Cardiac fibroblast (primary cell): ENCODE measurements around the gene ELFN1.
A peak's percentile ranks its signal among the peaks of the same experiment; 100 is the strongest.

ENCODE experiments used
- DNase-seq, 2 donors: peaks; one replicate each; pipeline versions ENCODE4 v3.0.0 to v3.0.0-alpha.2; 2010; ENCODE audit warnings: low read depth in 2 of 2
- H3K4me3 ChIP-seq, 2 donors: replicated peaks in 1 of 2; 1 replicate in 1 of 2; 2 replicates in 1 of 2; pipeline ENCODE4 v1.5.1; 2011; ENCODE audit warnings: low read depth in 2 of 2, low read length in 2 of 2, mild to moderate bottlenecking in 2 of 2, moderate library complexity in 1 of 2
- TF ChIP-seq, protein P1 (sequence below): IDR thresholded peaks from one replicate; pipeline ENCODE4 v1.5.1; 2011; ENCODE audit warnings: low read depth, mild to moderate bottlenecking, low read length, inconsistent platforms

ELFN1 gene

DNA sequence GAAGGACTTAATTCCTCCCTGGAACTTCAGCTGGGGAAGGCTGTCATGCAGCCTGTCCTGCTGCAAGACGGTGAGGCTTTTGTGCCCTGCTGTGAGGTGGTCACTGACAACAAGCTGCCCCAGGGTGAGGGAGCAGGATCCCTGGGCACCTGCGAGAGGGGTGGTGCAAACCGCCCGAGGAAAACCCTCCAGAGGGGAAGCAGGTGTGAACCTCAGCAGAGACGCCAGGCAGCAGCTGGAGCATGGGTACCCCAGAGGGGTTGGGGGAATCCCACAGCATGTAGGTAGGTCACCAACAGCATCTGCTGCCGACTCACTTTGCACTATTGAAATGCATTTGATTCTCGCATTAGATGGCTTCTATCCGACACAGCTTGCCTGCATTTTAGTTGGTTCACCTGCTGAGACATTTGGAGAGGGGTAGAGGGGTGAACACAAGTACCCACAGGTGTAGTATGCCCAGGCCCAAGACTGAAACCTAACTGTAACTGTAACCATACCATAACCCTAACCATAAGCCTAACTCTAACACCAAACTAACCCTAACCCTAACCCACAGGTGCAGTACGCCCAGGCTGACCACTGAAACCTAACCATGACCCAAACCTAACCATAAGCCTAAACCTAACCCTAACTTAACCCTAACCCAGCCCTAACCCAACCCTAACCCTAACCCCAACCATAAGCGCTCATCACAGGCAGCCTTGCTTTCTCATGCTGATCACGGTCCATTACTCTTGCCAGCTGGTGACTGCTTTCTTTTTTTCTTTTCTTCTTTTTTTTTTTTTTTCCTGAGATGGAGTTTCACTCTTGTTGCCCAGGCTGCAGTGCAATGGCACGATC is 85.9 kb downstream of the ELFN1 start:
- H3K4me3 ChIP-seq, result no peak overlapping the region
- TF ChIP-seq, protein P1, sequence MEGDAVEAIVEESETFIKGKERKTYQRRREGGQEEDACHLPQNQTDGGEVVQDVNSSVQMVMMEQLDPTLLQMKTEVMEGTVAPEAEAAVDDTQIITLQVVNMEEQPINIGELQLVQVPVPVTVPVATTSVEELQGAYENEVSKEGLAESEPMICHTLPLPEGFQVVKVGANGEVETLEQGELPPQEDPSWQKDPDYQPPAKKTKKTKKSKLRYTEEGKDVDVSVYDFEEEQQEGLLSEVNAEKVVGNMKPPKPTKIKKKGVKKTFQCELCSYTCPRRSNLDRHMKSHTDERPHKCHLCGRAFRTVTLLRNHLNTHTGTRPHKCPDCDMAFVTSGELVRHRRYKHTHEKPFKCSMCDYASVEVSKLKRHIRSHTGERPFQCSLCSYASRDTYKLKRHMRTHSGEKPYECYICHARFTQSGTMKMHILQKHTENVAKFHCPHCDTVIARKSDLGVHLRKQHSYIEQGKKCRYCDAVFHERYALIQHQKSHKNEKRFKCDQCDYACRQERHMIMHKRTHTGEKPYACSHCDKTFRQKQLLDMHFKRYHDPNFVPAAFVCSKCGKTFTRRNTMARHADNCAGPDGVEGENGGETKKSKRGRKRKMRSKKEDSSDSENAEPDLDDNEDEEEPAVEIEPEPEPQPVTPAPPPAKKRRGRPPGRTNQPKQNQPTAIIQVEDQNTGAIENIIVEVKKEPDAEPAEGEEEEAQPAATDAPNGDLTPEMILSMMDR, result no peak
- DNase-seq, result no peak

GRCh38 chr7:1757601-1758000 is 87.5 kb downstream of the ELFN1 start:
- H3K4me3 ChIP-seq, result no peak overlapping the region
- DNase-seq, result no peak
- TF ChIP-seq, protein P1, result no peak

DNA sequence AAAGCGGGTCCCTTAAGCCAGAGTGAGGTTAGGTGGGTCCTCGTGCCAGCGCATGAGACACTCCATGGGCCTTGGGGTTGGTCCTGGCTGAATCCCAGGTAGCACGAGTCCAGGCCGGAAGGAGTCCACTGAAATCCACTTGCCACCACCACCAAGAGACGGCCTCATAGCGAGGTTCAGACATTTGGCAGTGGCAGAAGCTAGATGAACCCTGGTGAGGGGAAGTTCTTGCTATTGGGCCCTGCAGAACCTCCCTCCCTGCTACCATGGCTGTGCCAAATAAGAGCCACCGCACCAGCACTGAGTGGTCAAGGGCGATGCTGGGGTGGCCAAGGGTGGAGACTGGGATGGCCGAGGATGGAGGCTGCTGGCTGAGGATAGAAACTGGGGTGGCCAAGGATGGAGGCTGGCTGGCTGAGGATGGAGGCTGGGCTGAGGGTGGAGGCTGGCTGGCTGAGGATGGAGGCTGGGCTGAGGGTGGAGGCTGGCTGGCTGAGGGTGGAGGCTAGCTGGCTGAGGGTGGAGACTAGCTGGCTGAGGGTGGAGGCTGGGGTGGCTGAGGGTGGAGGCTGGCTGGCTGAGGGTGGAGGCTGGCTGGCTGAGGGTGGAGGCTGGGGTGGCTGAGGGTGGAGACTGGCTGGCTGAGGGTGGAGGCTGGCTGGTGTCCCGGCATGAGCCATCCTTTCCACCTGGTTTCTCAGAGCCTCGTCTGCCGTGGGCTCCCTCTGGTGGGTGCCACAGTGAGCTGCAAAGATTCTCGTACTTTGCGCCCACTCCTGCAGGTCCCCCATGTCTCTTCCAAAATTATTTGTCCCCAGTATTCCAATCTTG is 88.2 kb downstream of the ELFN1 start:
- DNase-seq, result peak; percentile 40 to 41
- no peak overlapping the region for H3K4me3 ChIP-seq
- TF ChIP-seq, protein P1, result peak; percentile 44

DNA sequence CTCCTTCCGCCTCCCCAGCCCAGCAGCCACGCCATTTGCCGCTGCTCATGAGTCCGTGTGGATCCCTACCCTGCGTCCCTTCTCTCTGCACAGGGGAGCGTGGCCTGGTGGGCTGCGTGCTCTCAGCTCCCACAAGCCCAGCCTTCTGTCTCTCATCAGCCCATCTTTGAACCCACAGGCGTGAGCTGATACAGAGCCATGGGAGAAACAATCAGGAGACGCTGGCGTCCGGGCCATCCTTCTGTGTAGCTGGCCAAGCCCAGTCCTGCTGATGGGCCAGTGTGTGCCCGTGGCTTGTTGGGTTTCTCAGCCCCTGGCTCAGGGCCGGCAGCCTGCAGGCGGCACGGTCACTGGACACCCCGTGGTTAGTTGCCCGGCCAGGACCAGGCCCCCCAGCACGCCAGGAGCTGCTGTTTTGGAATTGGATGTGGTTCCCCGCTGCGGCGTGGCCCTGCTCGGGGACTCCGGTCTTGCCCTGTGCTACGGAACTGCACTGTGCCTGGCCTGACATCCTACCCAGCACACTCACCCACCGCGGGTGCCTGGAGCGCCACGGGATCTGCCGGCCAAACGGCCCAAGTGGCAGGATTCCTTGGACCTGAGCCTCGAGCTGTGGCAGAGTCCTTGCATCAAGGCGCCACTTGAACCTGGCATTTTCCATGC is 88.9 kb downstream of the ELFN1 start:
- no peak overlapping the region for H3K4me3 ChIP-seq
- TF ChIP-seq, protein P1, result no peak
- no peak for DNase-seq

DNA sequence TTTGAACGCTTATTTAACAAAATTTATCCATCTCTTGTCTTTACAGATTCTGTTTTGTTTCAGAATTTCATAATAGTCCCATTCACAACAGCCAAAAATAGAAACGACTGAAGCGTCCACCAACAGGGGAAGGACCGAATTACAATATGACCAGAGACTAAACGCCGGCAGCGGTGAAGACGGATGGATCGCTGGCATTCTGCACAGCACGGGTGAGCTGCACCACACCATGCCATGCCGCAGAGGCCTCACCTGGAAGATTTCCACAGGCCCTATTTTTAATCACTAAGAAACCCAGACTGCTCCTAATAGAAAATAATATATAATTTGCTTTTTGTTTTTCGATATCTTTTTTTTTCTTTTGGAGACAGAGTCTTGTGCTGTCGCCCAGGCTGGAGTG is 91.0 kb downstream of the ELFN1 start:
- H3K4me3 ChIP-seq, result no peak overlapping the region
- TF ChIP-seq, protein P1, result no peak
- DNase-seq, result no peak

- TF ChIP-seq, protein P1, result no peak
- no peak for DNase-seq
- H3K4me3 ChIP-seq, result no peak overlapping the region
These were observed 91.7 kb downstream of the ELFN1 start for GRCh38 chr7:1761774-1762173.
